ENCODE measurements around the gene ANK3.

ANK3 gene

GRCh38 chr10:60209874-60210570, 179.7 kb downstream of the ANK3 start:
- no peak for DNase-seq

GRCh38 chr10:60208676-60209269, 180.9 kb downstream of the ANK3 start:
- DNase-seq, result peak in 1 of 2 donors; percentile 9

GRCh38 chr10:60207894-60208293, 181.8 kb downstream of the ANK3 start:
- no peak for DNase-seq

- DNase-seq, result no peak
These were observed 182.9 kb downstream of the ANK3 start for GRCh38 chr10:60206735-60207134.

- DNase-seq, result no peak
These were observed 183.9 kb downstream of the ANK3 start for GRCh38 chr10:60205741-60206140.

GRCh38 chr10:60203993-60204618, 185.6 kb downstream of the ANK3 start:
- DNase-seq, result peak; percentile 47 to 57

- no peak for DNase-seq
These were observed 189.0 kb downstream of the ANK3 start for GRCh38 chr10:60200682-60201053.

GRCh38 chr10:60200012-60200681, 189.5 kb downstream of the ANK3 start:
- DNase-seq, result no peak

GRCh38 chr10:60197206-60197605, 192.5 kb downstream of the ANK3 start:
- no peak for DNase-seq

GRCh38 chr10:60194421-60194820, 195.3 kb downstream of the ANK3 start:
- DNase-seq, result no peak

GRCh38 chr10:60192946-60193345, 196.7 kb downstream of the ANK3 start:
- DNase-seq, result no peak

GRCh38 chr10:60189861-60190475, 199.7 kb downstream of the ANK3 start:
- DNase-seq, result no peak

GRCh38 chr10:60188548-60188947, 201.1 kb downstream of the ANK3 start:
- DNase-seq, result no peak

- DNase-seq, result no peak
These were observed 202.0 kb downstream of the ANK3 start for GRCh38 chr10:60187691-60188090.

GRCh38 chr10:60186315-60187071, 203.2 kb downstream of the ANK3 start:
- no peak for DNase-seq

GRCh38 chr10:60185421-60185820, 204.3 kb downstream of the ANK3 start:
- peak in 1 of 2 donors; percentile 31 for DNase-seq

- no peak for DNase-seq
These were observed 207.0 kb downstream of the ANK3 start for GRCh38 chr10:60182691-60183090.

GRCh38 chr10:60176925-60177324, 212.8 kb downstream of the ANK3 start:
- DNase-seq, result no peak

GRCh38 chr10:60175441-60175971, 214.2 kb downstream of the ANK3 start:
- no peak for DNase-seq

- no peak for DNase-seq
These were observed 217.2 kb downstream of the ANK3 start for GRCh38 chr10:60172363-60172990.

GRCh38 chr10:60171436-60172013, 218.2 kb downstream of the ANK3 start:
- no peak for DNase-seq

All from inflammatory macrophage (primary cell).